SIG-M5 (cell line): Measurements from ENCODE around the gene AKIRIN2.

Experiments
- DNase-seq: peaks from one replicate; lab custom pipeline; 2025; lab: John Stamatoyannopoulos, UW

Gene AKIRIN2

DNA sequence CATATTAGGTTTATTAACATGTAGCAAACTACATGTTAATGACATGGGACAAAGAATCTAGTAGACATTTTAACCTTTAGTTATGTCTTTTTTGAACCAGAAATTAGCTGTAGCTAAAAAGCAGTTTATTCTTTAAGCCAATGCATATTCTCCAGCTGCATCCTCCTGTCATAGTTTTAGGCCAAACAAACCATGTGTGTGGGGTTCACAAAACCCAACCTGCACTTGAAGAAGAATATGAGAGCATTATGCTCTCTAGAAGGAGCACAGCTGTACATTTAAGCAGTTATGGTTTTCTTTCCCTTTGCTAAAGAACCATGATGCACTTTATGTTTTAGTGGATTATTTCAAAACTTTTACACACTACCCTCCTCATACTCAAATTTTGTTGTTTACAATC lies 46.2 kb downstream of the AKIRIN2 start:
- DNase-seq, result no peak

DNA sequence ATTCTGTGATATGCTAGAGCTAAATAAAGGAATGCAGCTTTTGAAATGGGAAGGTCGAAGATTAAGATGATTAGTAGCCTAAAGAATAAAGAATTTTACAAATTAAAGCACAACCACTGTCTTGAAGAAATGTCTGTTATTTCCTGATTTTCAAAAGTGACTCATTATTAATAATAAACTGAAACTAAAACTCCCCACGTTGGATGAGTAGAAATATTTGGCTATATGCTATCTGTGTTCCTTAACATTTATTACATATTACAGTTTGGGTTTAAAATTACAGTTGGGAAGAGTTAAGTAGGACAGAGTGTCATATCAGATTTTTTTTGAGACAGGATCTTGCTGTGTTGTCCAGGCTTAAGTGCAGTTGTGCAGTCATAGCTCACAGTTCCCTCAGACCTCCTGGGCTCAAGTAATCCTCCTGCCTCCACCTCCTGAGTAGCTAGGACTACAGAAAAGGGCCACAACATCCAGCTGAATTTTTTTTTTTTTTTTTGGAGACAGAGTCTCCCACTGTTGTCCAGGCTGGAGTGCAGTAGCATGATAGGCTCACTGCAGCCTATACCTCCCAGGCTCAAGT lies 47.1 kb downstream of the AKIRIN2 start:
- no peak for DNase-seq

DNA sequence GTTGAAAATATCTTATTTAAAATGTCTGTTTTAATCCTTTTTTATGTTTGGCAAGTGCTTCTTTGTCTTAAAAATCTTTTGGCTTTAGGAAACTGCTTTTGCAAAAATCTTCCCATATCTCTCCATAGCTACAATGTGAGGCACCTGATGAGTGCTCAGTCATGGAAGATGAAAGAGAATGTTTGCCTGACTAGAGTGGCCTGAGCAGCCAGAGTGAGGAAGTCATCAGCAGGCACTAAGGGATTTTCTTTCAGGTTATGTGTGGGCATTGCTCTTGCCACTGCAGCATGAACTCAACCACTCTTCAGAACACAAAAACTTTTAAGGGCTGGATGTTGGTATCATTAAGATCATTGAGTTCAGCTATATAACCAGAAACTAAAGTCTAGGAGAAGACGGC lies 47.9 kb downstream of the AKIRIN2 start:
- no peak for DNase-seq

DNA sequence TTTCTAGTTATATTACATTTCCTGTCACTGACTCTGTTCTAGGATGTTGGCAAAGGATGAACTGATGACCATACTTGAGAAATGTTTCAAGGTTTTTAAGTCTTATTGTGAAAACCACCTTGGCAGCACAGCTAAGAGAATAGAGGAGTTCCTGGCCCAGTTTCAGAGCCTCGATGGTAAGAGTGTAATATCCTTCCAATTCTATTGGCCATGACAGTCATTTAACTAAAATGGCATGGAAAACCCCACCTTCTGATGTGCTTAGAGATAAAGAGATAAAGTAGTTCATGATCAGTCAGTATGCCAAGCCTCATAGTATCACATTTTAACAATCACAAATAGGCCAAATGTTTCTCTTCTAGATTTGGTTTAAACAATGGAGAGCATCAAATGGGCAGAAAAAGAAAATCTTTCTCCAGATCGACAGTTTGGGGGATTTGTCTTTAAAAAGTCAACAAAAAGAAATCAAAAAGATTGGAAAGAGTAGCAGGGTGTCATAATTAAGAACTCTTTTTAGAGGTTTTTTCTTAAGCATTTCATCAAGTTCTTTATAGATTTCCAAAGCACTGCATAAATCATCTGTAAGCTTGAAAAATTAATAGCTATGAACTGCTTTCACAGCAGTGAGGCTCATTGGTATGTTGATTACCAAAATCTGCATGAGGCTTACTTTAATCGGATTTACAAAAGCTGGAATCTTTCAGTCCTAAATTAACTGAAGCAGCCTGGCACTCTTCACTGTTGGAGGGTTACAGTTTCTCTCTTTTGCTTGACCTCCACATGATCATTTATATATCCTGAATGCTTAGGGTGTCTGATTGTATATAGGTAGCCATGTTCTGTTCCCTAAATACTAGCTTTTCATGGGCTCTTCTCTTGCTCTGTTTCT lies 48.7 kb downstream of the AKIRIN2 start:
- no peak for DNase-seq

DNA sequence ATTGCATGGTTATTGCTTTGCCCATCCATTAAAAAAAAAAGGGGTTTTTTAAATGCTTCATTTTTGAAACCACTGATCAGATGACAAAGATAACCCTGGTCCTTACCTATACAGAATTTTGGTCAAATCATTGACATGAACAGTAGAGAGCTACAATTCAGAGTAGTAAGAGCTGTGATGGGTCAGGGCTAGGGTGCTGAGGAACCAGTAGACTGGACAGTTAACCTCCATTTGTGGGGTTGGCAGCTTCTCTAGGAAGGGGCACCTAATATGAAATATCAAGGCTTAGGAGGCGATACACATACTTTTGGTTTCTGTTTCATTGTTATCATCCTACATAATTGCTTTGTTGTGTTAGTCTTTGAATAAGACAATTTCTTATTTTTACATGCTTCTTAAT lies 57.0 kb downstream of the AKIRIN2 start:
- DNase-seq, result no peak

DNA sequence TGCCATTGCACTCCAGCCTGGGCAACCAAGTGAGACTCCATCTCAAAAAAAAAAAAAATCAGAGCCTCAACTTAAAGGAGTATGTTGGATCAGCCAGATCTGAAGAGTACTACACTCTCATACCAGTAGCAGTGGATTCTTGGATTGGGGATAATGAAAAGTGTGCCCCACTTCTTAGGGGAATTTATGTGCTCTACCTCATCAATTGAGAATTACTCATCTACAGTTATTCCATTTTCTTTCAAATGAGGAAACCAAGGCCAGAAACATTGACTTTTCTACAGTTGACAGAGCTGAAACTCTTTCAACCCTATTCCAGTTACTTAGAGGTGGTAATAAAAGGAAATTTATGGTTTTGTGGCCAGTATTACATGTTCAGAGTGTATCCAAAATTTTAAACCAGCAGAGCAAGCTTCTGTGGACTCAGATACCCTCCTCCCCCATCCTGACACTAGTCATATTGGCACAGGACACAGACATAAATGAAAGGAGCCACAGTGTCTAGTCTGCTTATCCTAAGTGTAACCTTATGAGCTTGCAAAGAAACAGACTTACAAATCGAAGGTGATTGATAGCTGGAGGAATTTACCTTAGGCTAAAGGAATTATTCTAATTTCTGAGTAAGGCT lies 60.9 kb downstream of the AKIRIN2 start:
- no peak for DNase-seq

DNA sequence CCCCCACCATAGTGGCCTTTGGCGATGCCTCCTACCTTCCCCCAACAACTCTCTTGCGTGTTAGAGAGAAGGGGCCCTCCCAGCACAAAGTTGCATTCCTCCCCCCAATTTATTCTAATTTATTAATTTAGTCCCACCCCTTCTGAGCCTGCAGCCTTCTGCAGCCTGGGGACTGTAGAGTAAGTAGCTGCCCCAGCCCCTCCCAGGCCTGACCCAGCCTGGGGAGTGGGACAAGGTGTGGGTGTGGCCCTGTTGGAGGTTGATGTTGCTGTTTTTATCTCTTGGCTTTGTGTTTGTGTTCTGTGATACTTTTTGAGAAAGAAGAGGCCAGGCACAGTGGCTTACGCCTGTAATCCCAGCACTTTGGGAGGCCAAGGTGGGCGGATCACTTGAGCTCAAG lies 62.7 kb downstream of the AKIRIN2 start:
- no peak for DNase-seq

DNA sequence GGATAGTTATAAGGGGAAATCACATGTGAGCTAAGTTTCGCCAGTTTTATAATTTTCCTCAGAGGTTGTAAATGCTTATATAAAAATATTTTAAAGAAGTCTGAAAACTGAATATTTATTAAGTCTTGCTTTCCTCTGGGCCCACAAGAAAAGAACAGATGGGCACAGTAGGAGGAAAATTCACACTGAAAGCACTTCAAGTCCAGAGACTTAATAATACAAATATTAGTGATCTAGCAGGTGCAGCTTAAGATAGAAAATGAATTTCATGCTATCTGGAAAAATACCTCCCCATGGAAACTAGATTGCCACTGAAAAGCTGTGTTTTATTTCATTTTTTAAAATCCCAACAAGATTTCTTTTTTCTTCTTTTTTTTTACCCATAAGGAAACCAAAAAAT lies 64.9 kb downstream of the AKIRIN2 start:
- no peak for DNase-seq

DNA sequence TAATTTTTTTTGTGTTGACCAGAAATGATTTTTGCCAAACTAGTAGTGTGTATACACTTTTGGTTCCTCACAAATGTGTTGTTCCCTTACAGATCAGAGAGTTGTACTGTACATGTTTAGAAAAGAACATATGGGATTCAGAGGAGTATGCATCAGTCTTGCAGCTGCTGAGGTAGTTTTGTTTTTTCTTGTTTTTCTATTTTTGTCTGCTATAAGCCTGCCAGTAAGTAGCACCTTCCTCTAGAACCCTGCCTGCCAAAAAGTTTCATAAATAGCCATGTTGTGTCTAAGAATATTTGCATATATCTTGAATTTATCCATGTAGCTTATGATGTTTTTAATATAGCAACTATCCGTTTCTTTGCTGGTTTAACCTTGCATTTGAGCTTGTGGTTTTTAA lies 65.7 kb downstream of the AKIRIN2 start:
- no peak for DNase-seq

DNA sequence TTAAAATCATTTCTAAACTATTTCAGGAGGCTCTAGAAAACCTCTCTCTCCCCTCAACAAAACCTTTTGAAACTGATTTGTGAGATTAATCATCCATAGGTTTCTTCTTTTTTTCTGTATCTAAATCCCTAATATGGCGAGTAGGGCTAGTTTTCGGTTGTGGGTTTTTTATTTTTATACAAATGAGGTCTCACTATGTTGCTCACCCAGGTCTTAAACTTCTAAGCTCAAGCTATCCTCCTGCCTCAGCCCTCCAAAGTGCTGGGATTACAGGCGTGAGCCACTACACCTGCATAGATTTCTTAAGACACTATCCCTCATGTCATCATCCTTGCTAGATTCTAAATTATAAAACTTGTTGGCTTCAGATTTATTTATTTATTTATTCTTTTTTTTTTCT lies 68.2 kb downstream of the AKIRIN2 start:
- no peak for DNase-seq

DNA sequence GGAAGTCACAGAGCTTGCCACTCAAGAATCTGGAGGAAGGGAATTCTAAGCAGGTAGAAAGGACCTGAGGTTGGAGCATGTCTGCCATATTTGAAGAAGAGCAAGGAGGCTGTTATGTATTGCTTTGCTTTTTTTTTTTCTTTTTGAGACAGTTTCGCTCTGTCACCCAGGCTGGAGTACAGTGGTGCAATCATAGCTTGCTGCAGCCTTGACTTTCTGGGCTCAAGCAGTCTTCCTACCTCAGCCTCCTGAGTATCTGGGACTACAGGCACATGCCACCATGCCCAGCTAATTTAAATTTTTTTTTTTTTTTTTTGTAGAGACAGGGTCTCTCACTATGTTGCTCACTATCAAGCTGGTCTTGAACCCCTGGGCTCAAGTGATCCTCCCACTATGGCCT lies 71.3 kb downstream of the AKIRIN2 start:
- DNase-seq, result no peak

DNA sequence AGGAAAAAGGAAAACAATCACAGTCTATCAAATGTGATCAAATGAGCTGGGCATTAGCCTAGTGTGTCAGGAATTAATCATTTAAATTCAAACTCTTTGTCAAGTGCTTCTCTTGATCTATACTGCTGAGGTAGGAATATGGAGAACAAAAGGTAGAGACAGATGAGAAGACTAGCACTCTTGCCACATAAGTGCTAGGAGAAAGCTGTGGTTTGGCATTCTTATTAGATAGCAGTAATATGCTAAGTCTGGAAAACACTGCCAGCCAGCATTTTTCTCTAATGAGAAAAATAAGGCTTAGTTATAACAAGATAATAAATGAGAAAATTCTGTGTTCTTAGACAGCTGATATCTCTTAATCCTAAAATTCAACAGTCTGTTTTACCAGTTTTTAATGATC lies 73.2 kb downstream of the AKIRIN2 start:
- DNase-seq, result no peak

DNA sequence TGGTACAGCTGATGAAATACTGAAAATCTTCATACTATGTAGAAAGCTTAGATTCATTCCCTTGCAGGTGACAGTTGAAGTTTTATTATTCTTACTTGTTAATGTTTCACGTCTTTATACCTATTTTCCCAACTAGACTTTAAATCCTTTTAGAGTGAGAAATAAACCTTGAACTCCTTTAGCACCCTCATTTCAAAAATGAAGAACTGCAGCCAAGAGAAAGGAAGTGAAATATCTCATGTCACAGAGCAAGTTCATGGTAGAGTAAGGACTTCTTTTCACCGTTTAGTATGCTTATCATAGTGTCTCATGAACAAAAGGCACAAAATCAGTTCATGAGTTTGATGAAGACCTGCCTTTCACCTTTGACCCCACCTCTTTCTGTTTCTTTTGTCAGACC lies 73.6 kb downstream of the AKIRIN2 start:
- no peak for DNase-seq
